GM21723 (cell line): ENCODE data around the gene DYNC2H1.

Source experiments
- ATAC-seq: cut with Tn5 transposase; IDR thresholded peaks from one replicate; pipeline ENCODE4 v1.9.1; 2021; ENCODE audit warnings: mild to moderate bottlenecking, moderate library complexity; ENCODE audit not compliant: unreplicated experiment

The DYNC2H1 gene, protein sequence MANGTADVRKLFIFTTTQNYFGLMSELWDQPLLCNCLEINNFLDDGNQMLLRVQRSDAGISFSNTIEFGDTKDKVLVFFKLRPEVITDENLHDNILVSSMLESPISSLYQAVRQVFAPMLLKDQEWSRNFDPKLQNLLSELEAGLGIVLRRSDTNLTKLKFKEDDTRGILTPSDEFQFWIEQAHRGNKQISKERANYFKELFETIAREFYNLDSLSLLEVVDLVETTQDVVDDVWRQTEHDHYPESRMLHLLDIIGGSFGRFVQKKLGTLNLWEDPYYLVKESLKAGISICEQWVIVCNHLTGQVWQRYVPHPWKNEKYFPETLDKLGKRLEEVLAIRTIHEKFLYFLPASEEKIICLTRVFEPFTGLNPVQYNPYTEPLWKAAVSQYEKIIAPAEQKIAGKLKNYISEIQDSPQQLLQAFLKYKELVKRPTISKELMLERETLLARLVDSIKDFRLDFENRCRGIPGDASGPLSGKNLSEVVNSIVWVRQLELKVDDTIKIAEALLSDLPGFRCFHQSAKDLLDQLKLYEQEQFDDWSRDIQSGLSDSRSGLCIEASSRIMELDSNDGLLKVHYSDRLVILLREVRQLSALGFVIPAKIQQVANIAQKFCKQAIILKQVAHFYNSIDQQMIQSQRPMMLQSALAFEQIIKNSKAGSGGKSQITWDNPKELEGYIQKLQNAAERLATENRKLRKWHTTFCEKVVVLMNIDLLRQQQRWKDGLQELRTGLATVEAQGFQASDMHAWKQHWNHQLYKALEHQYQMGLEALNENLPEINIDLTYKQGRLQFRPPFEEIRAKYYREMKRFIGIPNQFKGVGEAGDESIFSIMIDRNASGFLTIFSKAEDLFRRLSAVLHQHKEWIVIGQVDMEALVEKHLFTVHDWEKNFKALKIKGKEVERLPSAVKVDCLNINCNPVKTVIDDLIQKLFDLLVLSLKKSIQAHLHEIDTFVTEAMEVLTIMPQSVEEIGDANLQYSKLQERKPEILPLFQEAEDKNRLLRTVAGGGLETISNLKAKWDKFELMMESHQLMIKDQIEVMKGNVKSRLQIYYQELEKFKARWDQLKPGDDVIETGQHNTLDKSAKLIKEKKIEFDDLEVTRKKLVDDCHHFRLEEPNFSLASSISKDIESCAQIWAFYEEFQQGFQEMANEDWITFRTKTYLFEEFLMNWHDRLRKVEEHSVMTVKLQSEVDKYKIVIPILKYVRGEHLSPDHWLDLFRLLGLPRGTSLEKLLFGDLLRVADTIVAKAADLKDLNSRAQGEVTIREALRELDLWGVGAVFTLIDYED (N-terminal part only)

DNA sequence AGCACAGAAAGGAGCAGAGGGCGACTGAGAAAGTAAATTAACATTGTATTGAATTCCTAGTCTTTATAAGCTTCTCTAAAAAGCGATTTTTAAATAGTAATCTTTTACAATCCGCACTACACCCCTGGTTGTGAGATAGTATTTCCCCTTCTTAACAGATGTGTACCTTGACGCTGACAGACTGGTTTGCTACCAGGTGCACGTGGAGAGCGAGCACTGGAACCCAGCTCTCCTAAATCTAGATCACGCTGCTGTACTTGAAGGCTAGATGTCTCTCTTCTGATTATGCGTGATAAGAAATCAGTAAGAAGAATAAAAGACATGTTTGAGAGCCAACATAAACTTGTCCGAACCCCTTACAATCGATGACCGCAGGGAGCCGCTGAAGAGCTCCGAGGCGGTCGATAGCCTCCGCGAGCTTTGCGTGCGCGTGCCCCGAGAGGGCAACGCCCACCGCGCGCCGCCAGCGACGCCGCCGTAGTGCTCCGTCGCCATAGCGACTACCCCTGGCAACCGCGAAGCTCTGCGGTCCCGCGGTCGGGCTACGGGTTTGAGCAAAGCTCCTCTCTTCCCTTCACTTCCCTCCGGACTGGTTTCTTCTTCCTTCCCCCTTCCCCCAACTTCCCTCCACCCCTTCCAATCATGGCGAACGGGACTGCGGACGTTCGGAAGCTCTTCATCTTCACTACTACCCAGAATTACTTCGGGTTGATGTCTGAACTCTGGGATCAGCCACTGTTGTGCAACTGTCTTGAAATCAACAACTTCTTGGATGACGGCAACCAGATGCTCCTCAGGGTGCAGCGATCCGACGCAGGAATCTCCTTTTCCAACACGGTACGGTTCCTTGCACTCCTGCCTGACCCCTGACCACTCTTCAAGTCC lies at the start of gene DYNC2H1:
DYNC2H1 (plus strand) TSS at position 494 of the 885 bp plus-strand sequence; CDS start at position 643, 149 bp downstream.
- ATAC-seq = peak; percentile 100

DNA sequence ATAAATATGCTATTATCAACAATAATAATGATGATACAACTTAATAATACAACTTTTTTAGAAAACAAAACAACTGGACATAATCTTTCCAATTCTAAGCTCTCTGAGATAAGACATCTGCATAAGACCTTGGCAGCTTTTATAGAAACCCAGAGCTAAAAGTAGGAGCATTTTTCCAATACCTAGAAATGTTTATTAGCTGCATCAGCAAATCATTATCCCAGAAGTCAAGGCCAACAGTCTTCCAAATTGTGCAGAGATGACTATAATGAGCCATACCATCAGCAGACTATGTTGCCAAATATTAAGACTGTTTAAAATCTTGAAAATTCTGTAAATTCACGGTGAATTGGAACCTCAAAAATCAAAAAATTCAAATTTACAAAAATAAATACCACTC lies 47.6 kb upstream of the DYNC2H1 start:
- ATAC-seq = no peak

DNA sequence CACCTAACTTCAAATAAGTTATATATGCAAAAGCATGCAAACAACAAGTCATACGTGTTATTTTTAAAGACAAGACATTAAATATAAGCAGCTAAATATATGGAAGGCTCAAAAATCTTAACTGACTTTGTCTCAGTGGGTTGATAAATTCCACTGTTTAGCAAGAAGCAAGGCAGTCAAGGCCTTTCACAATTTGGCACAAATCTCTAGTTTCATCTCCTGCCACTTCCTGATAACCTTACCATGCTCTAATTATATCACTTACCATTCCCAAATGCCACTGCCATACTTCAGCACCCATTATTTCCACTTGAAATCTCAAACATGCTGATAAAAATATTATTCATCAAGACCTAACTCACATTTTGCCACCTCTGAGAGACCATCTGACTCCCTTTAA lies 42.1 kb upstream of the DYNC2H1 start:
- no peak for ATAC-seq

DNA sequence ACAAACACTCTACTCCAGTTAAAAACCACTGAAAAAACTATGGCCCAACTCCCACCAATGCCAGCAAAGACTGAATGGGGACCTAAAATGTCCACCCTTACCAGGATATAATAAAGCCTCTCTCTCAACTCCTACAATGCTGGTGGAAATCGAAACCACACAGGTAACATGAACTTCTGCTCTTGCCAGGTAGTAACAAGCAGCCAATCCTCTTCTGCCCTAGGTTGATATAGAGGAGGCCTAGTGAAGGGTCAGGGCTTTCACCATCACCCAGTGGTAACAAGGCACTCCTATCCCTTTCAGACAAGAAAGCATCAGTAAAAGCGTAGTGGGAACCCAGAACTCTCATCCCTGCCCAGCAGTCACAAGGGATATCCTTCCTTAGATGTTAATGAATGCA lies 39.9 kb upstream of the DYNC2H1 start:
- ATAC-seq = no peak

DNA sequence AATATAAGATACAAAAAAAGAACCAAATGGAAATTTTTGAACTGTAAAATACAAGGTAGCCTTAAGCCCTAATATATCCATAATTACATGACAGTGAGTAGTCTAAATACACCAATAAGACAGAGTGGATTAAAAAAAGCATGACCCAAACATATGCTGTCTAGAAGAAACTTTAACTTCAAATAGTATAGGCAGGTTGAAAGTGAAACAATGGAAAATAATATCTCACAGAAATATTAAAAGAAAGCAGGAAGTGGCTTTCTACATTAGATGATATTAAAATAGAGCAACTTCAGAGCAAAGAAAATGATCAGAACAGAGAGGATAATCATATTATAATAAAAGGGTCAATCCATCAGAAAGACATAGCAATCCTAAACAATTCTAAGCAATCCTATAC lies 39.1 kb upstream of the DYNC2H1 start:
- ATAC-seq = peak; percentile 46

DNA sequence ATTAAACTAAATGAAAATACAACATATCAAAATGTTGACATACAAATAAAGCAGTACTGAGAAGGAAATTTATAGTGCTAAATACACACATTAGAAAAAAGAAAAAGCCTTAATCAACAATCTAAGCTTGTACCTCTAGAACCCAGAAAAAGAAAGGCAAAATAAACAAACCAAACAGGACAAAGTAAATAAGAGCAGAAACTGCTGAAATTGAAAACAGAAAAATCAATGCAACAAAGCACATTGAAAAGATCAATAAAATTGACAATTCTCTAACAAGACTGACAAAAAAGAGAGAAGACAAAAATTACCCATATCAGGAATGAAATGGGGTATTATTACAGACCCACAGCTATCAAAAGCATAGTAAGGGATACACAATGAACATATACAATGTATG lies 38.2 kb upstream of the DYNC2H1 start:
- ATAC-seq = no peak

DNA sequence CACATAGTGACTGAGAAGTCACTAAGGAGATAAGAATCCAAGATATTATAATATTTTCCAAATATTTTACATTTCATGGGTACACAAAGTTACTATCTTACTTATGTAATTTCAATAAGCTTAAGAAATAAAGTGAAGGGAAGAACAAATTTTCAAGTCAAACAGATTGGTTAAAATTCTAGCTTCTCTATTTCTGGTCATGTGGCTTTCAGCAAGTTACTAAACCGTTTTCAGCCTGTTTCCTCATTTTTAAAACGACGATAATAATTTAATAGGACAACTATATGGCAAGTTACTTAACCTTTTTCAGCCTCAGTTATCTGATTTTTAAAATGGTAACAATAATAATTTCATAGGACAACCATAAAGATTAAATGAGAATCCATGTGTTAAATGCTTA lies 32.9 kb upstream of the DYNC2H1 start:
- ATAC-seq = no peak

DNA sequence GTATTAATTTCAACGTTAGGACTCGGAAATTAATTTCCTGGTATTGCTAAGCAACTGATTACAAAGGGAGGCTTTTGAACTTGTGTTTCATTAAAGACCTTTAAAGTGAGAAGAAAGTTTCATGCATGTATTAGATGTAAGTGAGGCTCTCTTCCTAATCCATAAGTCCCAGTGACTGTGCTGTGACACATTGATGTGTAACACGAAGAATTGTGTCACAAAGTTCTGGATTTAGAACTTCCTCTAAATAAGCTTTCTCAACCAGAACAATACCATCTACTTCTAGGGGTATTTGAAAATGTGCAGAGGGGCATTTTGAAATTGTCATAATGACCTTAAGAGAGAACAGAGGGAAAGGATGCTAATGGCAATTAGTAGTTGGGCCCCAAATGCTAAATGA lies 31.7 kb upstream of the DYNC2H1 start:
- no peak for ATAC-seq

DNA sequence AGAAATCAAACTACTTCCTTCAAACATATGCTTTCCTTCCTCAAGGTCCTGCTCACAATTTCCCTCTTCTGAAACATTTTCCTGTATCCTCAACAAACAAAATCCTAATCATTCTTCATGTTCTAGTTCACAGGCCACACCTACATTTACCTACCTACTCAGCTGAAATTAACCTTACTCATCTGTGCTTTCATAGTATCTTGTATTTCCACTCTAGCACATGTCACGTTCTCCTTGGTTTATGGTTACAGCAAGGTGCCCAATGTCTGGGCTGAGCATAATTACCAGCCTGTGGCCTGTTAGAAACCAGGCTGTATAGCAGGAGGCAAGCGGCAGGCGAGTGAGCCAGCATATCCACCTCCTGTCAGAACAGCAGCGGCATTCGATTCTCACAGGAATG lies 30.5 kb upstream of the DYNC2H1 start:
- ATAC-seq = no peak

DNA sequence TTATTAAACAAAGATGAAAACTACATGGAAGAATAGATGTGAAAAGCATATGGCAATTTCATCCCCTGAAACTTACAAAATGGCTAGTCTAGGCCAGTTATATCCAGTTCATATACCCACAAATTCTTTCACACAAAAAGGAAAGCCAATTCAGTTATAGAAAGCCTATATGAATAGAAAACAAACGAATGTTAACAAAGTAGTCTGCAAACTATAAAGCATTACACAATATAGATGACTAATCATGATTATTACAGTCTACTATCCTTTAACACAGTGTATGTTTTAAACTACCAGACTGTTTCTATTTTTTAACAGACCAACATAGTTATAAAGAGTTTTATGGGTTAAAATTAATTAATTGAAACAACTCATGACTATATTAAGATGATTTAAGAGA lies 29.4 kb upstream of the DYNC2H1 start:
- ATAC-seq = no peak

DNA sequence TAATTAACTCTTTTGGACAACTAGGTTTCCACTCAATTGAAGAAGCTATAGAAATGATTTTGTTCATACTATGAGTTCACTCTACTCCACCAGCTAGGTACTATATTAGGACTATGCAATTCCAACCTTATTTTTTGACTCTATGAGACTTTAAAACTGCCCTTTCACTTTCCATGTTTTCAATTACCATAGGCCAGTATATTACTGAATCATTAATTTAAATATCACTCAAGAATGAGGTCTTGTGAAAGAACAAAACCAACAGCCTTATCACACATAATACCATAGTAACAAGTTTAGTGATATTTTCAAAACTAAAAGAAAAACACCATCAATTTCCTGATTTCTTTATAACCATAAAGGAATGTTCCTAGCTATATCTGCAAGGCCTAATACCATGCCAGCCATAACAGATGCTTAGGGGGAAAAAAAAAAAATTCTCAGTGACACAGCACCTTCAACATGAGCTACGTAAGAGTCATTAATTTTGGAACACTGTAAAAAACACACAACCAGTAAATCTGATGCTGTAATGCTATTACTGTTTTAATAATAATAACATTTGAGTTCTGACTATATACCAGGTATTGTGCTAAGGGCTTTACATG lies 23.4 kb upstream of the DYNC2H1 start:
- no peak for ATAC-seq

DNA sequence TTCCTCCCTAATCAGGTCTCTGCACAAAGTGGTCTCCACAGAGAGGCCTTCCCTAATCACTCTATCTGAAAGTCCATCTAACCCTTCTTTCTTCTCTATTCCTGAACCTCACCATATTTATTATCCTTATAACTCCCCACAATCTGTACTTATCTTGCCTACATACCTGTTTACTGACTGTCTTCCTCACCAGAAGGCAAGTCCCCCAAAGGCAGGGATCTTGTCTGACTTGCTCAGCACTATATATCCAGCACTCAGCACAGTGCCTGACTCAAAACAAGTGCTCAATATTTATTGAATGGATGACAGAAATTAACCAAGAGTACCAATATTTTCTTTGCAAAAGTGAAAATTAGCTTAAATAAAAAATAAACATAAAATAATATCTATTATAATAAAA lies 22.8 kb upstream of the DYNC2H1 start:
- ATAC-seq = no peak

DNA sequence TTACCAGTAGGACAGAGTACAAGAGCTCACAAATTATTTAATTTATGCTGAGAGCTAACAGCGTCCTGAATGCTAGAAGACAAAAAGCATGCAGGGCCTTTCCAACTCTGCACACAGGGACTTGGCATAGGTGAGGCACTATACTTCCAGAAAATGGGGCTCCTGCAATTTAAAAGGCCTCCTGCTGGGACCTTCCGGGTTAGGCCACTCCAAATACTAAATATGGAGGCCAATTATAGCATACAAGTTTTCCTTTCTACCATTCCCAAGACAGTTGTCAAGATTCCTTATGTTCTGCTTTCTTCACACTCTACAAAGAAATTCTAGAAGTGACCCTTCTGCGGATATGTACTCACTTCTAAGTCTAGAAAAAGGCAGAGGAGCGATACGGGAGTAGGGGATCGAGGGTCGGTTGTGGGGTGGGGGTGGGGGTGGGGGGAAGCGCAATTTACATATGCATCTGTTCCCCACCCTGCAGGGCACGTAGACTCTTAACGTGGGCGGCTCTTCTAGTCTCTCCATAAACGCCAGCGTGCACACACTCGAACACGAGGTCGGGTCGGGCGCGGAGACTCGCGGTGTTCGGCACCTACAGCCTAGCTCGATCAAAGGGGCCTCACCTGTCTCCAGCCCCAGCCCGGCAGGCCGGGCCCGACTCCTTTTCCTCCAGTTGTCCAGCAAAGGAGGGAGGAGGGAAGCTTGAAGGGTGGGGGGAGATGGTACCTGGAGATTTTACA lies 18.0 kb upstream of the DYNC2H1 start:
- peak; percentile 52 for ATAC-seq

DNA sequence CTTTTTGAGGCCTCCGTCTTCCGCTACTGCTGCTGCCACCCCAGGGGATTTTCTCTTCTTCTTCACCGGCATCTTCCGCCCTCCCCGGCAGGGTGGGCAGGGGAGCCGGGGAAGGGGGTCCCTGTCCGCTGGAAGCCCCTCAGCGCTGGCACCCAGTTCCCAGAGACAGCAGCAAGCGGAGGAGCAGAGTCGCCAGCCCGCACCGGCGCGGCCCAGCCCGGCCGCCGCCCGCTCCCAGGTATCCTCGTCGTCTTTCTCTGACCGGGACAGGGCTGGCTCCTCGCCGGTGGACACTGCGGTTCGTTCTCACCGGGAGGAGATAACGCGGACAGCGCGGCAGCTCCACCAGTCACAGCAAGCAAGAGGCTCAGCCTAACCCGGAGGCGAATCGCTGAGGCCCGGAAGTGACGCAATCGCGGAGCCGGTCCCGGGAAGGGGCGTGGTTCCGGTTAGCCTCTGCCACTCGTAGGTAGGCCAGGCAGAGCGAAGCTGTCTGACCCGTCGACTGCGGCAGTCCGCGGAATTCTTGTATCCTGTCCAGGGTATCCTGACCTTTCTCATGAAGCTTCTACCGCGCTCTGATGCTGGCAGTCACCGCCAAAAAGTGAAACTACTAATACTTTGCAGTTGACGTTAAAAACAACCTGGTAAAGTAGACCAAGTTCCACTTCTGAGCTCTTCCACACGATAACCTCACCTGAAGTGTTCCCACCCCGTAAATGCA lies 17.3 kb upstream of the DYNC2H1 start, which contains the start of gene DCUN1D5:
DCUN1D5 (minus strand) TSS at position 360 of the 724 bp plus-strand sequence; CDS start at position 72, 288 bp downstream.
- peak; percentile 99 for ATAC-seq

DNA sequence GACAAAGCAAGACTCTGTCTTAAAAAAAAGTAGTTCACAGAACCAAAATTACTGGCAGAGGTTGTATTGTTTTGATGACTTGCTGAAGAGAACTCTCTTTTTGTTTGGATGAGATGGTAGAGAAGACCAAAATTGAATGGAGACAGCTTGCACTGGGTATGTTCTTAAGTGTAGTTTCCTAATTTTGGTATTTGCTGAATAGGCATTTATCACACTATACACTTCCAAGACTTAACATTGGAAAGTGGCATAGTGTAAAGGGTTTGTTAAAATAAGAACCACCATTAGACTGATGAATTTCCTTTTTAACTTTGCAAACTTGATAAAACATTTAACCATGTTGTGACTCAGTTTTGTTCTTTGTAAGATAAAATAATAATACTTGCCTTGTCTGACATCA lies 11.9 kb upstream of the DYNC2H1 start:
- no peak for ATAC-seq

DNA sequence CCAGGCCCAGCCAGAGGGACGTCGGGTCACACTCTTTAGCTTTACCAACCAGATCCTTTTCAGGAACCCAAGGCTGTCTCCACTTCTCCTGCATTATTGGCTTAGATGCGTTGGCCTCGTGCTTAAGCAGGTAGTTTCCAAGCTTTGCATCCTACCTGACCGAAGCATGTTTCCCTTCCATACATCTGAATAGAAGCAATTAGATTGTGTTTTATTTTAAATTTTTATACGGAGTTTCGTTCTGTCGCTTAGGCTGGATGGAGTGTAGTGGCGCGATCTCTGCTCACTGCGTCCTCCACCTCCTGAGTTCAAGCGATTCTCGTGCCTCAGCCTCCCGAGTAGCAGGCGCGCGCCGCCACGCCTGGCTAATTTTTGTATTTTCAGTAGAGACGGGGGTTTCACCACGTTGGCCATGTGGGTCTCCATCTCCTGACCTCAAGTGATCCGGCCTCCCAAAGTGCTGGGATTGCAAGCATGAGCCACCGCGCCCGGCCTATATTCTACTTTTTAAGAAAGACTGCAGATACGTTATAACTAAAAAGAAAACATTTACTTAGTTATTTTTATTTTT lies 677 bp downstream of the DYNC2H1 start:
- no peak for ATAC-seq

DNA sequence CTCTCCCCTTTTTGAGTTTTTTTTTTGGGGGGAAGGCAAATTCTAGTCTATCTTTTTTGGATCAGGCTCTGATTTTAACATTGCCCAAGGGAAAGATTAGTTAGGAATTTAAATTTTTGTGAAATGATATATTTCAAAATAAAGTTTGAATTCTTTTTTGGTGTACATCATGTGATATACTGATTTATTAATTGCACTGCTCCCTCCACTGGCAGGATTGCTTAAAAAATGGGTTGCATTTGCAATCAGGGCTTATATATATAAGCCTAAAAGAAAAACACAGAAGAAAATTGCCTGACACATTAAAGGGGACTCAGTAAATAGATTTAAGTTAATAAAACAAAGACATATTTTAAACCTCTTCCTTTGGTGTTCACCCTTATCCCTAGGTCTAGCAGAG lies 1.2 kb downstream of the DYNC2H1 start:
- no peak for ATAC-seq

DNA sequence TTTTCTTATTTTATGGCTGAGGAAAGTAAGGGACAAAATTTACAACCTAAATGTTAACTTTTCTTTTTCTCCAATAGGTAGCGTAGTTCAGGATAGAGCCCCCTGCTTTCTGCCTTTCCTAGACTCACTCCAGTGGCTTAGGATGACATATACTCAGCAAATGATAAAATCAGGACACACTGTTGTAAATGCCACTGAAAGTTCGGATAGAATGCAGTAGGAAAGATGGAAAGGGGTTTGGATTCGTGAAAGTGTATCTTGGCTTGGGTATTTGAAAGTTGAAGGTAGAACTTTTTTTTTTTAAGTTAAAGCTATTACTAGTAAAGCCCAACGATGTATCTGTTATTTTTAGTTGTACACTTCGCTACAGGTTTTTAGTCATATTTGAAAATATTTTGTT lies 2.2 kb downstream of the DYNC2H1 start:
- no peak for ATAC-seq
